Measurements from ENCODE around the gene KAZN.

The KAZN gene

DNA sequence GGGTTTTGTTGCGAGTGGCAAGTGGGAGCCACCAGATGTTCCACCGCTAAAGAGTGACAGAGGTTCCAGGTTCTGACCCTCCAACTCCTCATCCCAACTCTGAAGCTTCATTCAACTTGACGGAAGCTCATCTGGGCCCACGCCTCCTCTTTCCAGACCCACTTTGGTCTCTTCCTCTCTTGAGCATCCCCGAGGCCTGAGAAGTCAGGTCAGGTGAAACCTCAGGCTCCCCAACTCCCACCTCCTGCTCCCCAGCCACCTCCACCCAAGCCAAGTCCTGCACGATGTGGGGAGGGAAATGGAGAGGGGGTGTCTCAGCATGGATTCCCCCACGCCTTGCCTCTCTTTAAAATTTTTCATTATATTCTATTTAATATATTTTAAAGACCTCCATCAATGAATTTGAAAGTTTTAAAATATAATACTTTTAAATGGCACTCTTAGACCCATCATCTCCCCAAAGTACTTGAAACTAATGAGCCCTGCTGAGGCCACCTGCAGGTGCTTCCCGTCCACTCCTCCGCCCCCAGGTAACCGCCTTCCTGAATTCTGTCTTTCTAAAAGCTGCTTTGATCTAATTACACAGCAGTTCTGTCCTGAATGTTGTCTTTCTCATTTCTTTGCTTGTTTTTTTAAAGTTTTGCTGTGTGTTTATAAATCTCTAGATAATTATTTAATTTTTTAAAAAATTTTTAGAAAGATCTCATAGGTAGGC lies 238.1 kb downstream of the KAZN start:
- TF ChIP-seq CSDC2 (CRISPR knock-in tag; IDR thresholded peaks at IDR 0.05) (no peak), ZFP30 (CRISPR knock-in tag; IDR thresholded peaks at IDR 0.05) (no peak), ARNTL (CRISPR knock-in tag; IDR thresholded peaks at IDR 0.05; ENCODE audit: borderline replicate concordance, low read depth) (no peak)
- TF ChIP-seq, protein P1, sequence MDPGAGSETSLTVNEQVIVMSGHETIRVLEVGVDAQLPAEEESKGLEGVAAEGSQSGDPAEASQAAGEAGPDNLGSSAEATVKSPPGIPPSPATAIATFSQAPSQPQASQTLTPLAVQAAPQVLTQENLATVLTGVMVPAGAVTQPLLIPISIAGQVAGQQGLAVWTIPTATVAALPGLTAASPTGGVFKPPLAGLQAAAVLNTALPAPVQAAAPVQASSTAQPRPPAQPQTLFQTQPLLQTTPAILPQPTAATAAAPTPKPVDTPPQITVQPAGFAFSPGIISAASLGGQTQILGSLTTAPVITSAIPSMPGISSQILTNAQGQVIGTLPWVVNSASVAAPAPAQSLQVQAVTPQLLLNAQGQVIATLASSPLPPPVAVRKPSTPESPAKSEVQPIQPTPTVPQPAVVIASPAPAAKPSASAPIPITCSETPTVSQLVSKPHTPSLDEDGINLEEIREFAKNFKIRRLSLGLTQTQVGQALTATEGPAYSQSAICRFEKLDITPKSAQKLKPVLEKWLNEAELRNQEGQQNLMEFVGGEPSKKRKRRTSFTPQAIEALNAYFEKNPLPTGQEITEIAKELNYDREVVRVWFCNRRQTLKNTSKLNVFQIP (CRISPR knock-in tag; IDR thresholded peaks at IDR 0.05; ENCODE audit: borderline replicate concordance, low read depth), result no peak
- no peak for ATAC-seq

DNA sequence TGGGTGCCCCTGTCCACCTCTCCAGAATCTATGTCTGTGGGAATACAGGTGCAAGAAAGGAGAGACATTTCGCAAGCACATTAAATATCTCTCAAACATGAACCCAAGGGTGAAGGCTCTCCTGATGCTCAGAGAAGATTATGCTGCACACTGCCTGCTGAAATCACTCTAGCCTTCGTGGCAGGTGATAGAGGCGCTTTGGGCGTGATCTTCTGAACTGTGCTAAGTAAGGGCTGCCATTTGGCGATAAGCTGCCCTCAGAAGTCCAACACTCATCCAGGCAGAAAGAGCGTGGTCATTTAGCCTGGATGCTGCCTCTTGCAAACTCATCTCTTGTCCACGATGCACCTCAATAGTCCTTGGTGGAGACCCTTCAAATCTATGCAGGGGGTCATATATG lies 241.9 kb downstream of the KAZN start:
- ATAC-seq, result no peak
- TF ChIP-seq ARNTL (CRISPR knock-in tag; IDR thresholded peaks at IDR 0.05; ENCODE audit: borderline replicate concordance, low read depth) (no peak), PPARA (CRISPR knock-in tag; IDR thresholded peaks at IDR 0.05; ENCODE audit: borderline replicate concordance) (no peak), SNAI2 (CRISPR knock-in tag; IDR thresholded peaks at IDR 0.05) (no peak), GLIS3 (CRISPR knock-in tag; IDR thresholded peaks at IDR 0.05) (no peak)
- TF ChIP-seq, protein P2, sequence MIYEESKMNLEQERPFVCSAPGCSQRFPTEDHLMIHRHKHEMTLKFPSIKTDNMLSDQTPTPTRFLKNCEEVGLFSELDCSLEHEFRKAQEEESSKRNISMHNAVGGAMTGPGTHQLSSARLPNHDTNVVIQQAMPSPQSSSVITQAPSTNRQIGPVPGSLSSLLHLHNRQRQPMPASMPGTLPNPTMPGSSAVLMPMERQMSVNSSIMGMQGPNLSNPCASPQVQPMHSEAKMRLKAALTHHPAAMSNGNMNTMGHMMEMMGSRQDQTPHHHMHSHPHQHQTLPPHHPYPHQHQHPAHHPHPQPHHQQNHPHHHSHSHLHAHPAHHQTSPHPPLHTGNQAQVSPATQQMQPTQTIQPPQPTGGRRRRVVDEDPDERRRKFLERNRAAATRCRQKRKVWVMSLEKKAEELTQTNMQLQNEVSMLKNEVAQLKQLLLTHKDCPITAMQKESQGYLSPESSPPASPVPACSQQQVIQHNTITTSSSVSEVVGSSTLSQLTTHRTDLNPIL (CRISPR knock-in tag; IDR thresholded peaks at IDR 0.05; ENCODE audit: low read depth), result no peak

DNA sequence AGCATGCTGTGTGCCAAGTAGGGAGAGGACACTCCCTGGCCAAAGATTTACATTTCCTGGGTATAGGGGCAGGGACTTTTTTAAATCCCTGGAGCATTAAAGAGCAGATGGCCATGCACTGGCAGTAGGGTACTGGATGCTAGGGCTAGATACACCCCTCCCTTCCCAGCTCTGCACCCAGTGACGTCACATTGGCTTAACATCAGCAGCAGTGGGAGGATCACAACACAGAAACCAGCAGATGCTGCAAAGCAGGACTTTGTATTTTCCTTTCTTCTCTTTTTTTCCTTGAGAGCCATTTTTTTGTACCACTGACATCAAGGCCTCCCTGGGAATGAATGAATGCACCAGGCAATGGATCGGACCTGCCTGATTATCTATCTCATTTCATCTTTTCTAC lies 243.0 kb downstream of the KAZN start:
- TF ChIP-seq ZFP3 (CRISPR knock-in tag; IDR thresholded peaks at IDR 0.05) (no peak), ZFP30 (CRISPR knock-in tag; IDR thresholded peaks at IDR 0.05) (no peak)
- ATAC-seq, result no peak

DNA sequence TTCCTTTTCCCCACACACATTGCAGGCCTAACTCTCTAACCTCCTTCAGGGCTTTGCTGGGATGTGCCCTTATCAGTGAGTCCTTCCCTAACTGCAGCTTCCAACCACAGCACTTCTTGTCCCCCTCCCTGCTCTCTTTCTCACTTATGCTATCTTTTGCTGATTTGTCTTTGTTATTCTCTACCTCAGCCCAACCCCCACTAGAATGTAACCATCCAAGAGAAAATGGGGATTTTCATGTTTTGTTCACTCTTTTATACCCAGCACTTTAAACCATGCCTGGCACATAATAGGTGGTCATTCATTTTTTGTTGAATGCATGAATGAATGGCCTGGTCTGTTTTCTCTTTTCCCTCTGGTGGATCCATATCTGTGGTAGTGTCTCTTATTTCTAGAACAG lies 243.5 kb downstream of the KAZN start:
- no peak for ATAC-seq
- TF ChIP-seq, protein P3, sequence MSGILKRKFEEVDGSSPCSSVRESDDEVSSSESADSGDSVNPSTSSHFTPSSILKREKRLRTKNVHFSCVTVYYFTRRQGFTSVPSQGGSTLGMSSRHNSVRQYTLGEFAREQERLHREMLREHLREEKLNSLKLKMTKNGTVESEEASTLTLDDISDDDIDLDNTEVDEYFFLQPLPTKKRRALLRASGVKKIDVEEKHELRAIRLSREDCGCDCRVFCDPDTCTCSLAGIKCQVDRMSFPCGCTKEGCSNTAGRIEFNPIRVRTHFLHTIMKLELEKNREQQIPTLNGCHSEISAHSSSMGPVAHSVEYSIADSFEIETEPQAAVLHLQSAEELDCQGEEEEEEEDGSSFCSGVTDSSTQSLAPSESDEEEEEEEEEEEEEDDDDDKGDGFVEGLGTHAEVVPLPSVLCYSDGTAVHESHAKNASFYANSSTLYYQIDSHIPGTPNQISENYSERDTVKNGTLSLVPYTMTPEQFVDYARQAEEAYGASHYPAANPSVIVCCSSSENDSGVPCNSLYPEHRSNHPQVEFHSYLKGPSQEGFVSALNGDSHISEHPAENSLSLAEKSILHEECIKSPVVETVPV (CRISPR knock-in tag; IDR thresholded peaks at IDR 0.05), result no peak
- TF ChIP-seq OSR1 (CRISPR knock-in tag; IDR thresholded peaks at IDR 0.05) (no peak), ZFP3 (CRISPR knock-in tag; IDR thresholded peaks at IDR 0.05) (no peak), TCF4 (CRISPR knock-in tag; IDR thresholded peaks at IDR 0.05; ENCODE audit: borderline replicate concordance) (no peak), BACH2 (CRISPR knock-in tag; IDR thresholded peaks at IDR 0.05; ENCODE audit: borderline replicate concordance) (no peak), GLIS3 (CRISPR knock-in tag; IDR thresholded peaks at IDR 0.05) (no peak), ZFP30 (CRISPR knock-in tag; IDR thresholded peaks at IDR 0.05) (no peak), PPARA (CRISPR knock-in tag; IDR thresholded peaks at IDR 0.05; ENCODE audit: borderline replicate concordance) (no peak)

DNA sequence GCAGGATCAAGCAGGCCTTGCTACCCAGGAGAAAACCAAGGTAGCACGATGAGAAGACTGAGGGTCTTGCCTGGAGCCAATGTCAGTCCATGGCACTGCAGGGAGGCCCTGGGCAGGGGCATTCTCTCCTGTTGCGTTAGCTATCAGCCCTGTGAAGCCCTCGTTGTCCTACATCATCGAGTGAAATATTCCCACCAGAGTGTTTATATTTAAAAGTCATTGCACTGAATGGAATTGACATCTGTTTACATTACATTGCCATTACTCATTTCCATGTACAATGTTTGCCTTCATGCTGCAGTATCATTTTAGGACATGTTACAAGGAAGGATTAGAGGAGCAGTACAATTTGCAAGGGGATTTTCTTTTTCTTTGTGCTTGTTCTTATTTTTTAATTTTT lies 243.9 kb downstream of the KAZN start:
- ATAC-seq, result no peak
- TF ChIP-seq ARNTL (CRISPR knock-in tag; IDR thresholded peaks at IDR 0.05; ENCODE audit: borderline replicate concordance, low read depth) (no peak), ZC3H10 (CRISPR knock-in tag; IDR thresholded peaks at IDR 0.05) (no peak), BACH2 (CRISPR knock-in tag; IDR thresholded peaks at IDR 0.05; ENCODE audit: borderline replicate concordance) (no peak), ZFP3 (CRISPR knock-in tag; IDR thresholded peaks at IDR 0.05) (no peak), CSDC2 (CRISPR knock-in tag; IDR thresholded peaks at IDR 0.05) (no peak), ZNF8 (CRISPR knock-in tag; IDR thresholded peaks at IDR 0.05) (no peak), ISL1 (CRISPR knock-in tag; IDR thresholded peaks at IDR 0.05) (no peak), GLIS3 (CRISPR knock-in tag; IDR thresholded peaks at IDR 0.05) (no peak), SNAI2 (CRISPR knock-in tag; IDR thresholded peaks at IDR 0.05) (no peak), PPARA (CRISPR knock-in tag; IDR thresholded peaks at IDR 0.05; ENCODE audit: borderline replicate concordance) (no peak), ZNF565 (CRISPR knock-in tag; conservative IDR thresholded peaks at IDR 0.05; ENCODE audit: low read depth) (no peak), RARB (CRISPR knock-in tag; IDR thresholded peaks at IDR 0.05) (no peak), TOX (CRISPR knock-in tag; IDR thresholded peaks at IDR 0.05; ENCODE audit: borderline replicate concordance) (no peak), TCF4 (CRISPR knock-in tag; IDR thresholded peaks at IDR 0.05; ENCODE audit: borderline replicate concordance) (no peak)
- TF ChIP-seq, protein P4, sequence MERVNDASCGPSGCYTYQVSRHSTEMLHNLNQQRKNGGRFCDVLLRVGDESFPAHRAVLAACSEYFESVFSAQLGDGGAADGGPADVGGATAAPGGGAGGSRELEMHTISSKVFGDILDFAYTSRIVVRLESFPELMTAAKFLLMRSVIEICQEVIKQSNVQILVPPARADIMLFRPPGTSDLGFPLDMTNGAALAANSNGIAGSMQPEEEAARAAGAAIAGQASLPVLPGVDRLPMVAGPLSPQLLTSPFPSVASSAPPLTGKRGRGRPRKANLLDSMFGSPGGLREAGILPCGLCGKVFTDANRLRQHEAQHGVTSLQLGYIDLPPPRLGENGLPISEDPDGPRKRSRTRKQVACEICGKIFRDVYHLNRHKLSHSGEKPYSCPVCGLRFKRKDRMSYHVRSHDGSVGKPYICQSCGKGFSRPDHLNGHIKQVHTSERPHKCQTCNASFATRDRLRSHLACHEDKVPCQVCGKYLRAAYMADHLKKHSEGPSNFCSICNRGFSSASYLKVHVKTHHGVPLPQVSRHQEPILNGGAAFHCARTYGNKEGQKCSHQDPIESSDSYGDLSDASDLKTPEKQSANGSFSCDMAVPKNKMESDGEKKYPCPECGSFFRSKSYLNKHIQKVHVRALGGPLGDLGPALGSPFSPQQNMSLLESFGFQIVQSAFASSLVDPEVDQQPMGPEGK (CRISPR knock-in tag; IDR thresholded peaks at IDR 0.05; ENCODE audit: borderline replicate concordance), result no peak
- TF ChIP-seq, protein P1 (CRISPR knock-in tag; IDR thresholded peaks at IDR 0.05; ENCODE audit: borderline replicate concordance, low read depth), result no peak
- TF ChIP-seq, protein P2 (CRISPR knock-in tag; IDR thresholded peaks at IDR 0.05; ENCODE audit: low read depth), result no peak
